K562 (cell line): Measurements from ENCODE around the gene TPM4. TPM values are rescaled to one million over a fixed set of nuclear protein-coding genes. Genes with fewer than 3 reads are reported as not detected.

Experiments used
- BCOR ChIP-seq: fragments of 450-650 bp; IDR thresholded peaks from 2 replicates; pipeline ENCODE4 v1.6.1; 2016
- ETV6 ChIP-seq, 3 experiments: fragments of 150-350 bp in 1 of 3; sonication (generic) in 1 of 3; formaldehyde crosslinking in 1 of 3; IDR thresholded peaks; 2 replicates each; pipeline versions ENCODE4 v1.6.1 to v1.8.0; 2014 to 2022; ENCODE audit warnings: borderline replicate concordance in 2 of 3, low read depth in 2 of 3, antibody characterized with exemption in 1 of 3, low read length in 1 of 3, mild to moderate bottlenecking in 1 of 3, missing genetic modification reagents in 1 of 3
- KAT2B ChIP-seq: IDR thresholded peaks from one replicate; pipeline ENCODE4 v1.6.1; 2012; ENCODE audit warnings: low read depth, mild to moderate bottlenecking, control low read depth, inconsistent platforms, low read length, moderate library complexity
- KLF13 ChIP-seq: fragments of 450-650 bp; IDR thresholded peaks from 2 replicates; pipeline ENCODE4 v1.6.1; 2016; ENCODE audit warnings: missing genetic modification characterization, low read depth, mild to moderate bottlenecking, missing compliant biosample characterization, moderate library complexity, borderline replicate concordance
- PHTF2 ChIP-seq: fragments of 250-450 bp; sonication (Bioruptor Pico); IDR thresholded peaks from 2 replicates; pipeline ENCODE4 v1.5.0; 2021; ENCODE audit warnings: mild to moderate bottlenecking
- SAFB2 ChIP-seq: fragments of 200-400 bp; formaldehyde crosslinking; IDR thresholded peaks from 2 replicates; pipeline ENCODE4 v1.6.1; 2018; ENCODE audit warnings: borderline replicate concordance, low read length, low read depth, moderate library complexity; ENCODE audit not compliant: severe bottlenecking
- SMARCB1 ChIP-seq: IDR thresholded peaks from 2 replicates; pipeline ENCODE4 v1.6.1; 2011; ENCODE audit warnings: improper control_type of control experiment, low read depth; ENCODE audit not compliant: insufficient read length
- STAG1 ChIP-seq: sonication (generic); formaldehyde crosslinking; IDR thresholded peaks from 2 replicates; pipeline ENCODE4 v1.5.0; 2020; ENCODE audit warnings: missing genetic modification reagents, borderline replicate concordance
- polyA plus RNA-seq, 8 experiments: library from polyadenylated mRNA; depleted of rRNA in 4 of 8; stranded (reverse) in 5 of 8; unstranded in 3 of 8; fragments of >200 nt; fragmentation: Nextera tagmentation in 2 of 8; fragmentation: Illumina TruSeq in 1 of 8; extraction: Ambion mirVana in 2 of 8; extraction: Trizol in 1 of 8; gene quantifications; 2 replicates each; pipeline versions ENCODE4 v1.2.1 to v1.2.3, GENCODE V29; 2011 to 2014; ENCODE audit warnings: inconsistent platforms in 1 of 8, missing spikeins in 1 of 8
- total RNA-seq, 7 experiments: library from RNA; depleted of rRNA in 6 of 7; stranded (reverse); fragments of >200 nt in 6 of 7; fragmentation: Illumina TruSeq in 2 of 7; extraction: Trizol in 2 of 7; gene quantifications; 2 replicates each; pipeline versions ENCODE4 v1.2.1 to v1.2.3, GENCODE V29; 2011 to 2021; ENCODE audit warnings: low replicate concordance in 1 of 7
- TF ChIP-seq, protein P1 (sequence below): sonication (generic); formaldehyde crosslinking; IDR thresholded peaks from 2 replicates; pipeline ENCODE4 v1.8.1; 2022; ENCODE audit warnings: missing genetic modification reagents
- TF ChIP-seq, protein P2 (sequence below): fragments of 450-650 bp; conservative IDR thresholded peaks from 2 replicates; pipeline ENCODE4 v1.6.1; 2016; ENCODE audit warnings: missing genetic modification characterization, low read depth, mild to moderate bottlenecking, control low read depth, missing compliant biosample characterization
- TF ChIP-seq, protein P3 (sequence below): fragments of 450-650 bp; IDR thresholded peaks from 2 replicates; pipeline ENCODE4 v1.6.1; 2016; ENCODE audit warnings: missing biosample characterization, missing genetic modification characterization
- TF ChIP-seq, protein P4 (sequence below): fragments of 250-450 bp; sonication (Bioruptor Pico); IDR thresholded peaks from 2 replicates; pipeline ENCODE4 v1.4.0; 2020

Gene TPM4
- total and polyA plus RNA-seq, 9 of the 15 experiments (the other 6 are each of a cell fraction or from before 2014, with no cell fraction given) = 28.1 to 111 (median 77.4) TPM

DNA sequence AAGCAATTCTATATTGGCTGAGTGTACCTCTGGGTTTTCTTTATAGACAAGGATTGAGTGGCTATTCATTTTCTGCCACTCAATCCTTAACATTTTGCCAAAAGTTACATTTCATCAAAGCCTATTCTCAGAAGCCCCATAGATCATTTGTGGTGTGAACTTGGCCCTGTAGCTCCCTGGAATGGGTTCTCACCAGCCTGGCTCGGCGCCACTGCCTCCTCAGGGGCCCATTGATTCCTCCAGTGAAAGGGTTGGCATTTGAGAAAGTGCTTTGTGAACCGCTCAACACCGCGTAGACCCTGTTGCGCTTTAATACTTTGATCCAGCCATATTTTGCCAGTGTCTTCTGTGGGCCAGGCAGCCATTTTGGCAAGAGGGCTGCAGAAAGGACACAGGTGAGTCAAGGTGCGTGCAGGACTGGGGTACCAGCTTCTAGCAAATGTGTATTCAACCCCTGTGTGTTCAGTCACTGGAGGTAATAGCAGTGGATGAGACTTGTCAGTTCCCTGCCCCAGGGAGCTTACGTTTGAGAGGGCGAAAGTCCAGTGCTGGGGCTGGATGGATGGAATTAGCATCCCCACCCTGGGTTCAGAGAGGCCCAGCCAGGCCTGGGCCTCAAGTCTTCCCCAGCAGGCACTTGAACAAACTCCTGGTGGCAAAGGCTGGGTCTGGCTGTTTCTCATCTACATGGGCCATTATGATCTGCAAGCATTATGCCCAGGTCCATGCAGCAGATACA, 39.2 kb downstream of the TPM4 start (continued):
- TF ChIP-seq, protein P1, sequence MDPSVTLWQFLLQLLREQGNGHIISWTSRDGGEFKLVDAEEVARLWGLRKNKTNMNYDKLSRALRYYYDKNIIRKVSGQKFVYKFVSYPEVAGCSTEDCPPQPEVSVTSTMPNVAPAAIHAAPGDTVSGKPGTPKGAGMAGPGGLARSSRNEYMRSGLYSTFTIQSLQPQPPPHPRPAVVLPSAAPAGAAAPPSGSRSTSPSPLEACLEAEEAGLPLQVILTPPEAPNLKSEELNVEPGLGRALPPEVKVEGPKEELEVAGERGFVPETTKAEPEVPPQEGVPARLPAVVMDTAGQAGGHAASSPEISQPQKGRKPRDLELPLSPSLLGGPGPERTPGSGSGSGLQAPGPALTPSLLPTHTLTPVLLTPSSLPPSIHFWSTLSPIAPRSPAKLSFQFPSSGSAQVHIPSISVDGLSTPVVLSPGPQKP (CRISPR knock-in tag) = no peak
- TF ChIP-seq BCOR (no peak), SAFB2 (no peak), KAT2B (no peak), KLF13 (no peak), STAG1 (CRISPR knock-in tag) (no peak), PHTF2 (CRISPR knock-in tag) (no peak), SMARCB1 (no peak), ETV6 (IDR thresholded peaks at IDR 0.05; ENCODE audit: borderline replicate concordance in 1 of 2, low read depth in 2 of 2, low read length in 1 of 2) (no peak), ETV6 (CRISPR knock-in tag; IDR thresholded peaks at IDR 0.05; ENCODE audit: borderline replicate concordance) (no peak)
- TF ChIP-seq, protein P2, sequence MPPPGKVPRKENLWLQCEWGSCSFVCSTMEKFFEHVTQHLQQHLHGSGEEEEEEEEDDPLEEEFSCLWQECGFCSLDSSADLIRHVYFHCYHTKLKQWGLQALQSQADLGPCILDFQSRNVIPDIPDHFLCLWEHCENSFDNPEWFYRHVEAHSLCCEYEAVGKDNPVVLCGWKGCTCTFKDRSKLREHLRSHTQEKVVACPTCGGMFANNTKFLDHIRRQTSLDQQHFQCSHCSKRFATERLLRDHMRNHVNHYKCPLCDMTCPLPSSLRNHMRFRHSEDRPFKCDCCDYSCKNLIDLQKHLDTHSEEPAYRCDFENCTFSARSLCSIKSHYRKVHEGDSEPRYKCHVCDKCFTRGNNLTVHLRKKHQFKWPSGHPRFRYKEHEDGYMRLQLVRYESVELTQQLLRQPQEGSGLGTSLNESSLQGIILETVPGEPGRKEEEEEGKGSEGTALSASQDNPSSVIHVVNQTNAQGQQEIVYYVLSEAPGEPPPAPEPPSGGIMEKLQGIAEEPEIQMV = no peak
- TF ChIP-seq, protein P3, sequence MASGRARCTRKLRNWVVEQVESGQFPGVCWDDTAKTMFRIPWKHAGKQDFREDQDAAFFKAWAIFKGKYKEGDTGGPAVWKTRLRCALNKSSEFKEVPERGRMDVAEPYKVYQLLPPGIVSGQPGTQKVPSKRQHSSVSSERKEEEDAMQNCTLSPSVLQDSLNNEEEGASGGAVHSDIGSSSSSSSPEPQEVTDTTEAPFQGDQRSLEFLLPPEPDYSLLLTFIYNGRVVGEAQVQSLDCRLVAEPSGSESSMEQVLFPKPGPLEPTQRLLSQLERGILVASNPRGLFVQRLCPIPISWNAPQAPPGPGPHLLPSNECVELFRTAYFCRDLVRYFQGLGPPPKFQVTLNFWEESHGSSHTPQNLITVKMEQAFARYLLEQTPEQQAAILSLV (tag) = no peak
- TF ChIP-seq, protein P4, sequence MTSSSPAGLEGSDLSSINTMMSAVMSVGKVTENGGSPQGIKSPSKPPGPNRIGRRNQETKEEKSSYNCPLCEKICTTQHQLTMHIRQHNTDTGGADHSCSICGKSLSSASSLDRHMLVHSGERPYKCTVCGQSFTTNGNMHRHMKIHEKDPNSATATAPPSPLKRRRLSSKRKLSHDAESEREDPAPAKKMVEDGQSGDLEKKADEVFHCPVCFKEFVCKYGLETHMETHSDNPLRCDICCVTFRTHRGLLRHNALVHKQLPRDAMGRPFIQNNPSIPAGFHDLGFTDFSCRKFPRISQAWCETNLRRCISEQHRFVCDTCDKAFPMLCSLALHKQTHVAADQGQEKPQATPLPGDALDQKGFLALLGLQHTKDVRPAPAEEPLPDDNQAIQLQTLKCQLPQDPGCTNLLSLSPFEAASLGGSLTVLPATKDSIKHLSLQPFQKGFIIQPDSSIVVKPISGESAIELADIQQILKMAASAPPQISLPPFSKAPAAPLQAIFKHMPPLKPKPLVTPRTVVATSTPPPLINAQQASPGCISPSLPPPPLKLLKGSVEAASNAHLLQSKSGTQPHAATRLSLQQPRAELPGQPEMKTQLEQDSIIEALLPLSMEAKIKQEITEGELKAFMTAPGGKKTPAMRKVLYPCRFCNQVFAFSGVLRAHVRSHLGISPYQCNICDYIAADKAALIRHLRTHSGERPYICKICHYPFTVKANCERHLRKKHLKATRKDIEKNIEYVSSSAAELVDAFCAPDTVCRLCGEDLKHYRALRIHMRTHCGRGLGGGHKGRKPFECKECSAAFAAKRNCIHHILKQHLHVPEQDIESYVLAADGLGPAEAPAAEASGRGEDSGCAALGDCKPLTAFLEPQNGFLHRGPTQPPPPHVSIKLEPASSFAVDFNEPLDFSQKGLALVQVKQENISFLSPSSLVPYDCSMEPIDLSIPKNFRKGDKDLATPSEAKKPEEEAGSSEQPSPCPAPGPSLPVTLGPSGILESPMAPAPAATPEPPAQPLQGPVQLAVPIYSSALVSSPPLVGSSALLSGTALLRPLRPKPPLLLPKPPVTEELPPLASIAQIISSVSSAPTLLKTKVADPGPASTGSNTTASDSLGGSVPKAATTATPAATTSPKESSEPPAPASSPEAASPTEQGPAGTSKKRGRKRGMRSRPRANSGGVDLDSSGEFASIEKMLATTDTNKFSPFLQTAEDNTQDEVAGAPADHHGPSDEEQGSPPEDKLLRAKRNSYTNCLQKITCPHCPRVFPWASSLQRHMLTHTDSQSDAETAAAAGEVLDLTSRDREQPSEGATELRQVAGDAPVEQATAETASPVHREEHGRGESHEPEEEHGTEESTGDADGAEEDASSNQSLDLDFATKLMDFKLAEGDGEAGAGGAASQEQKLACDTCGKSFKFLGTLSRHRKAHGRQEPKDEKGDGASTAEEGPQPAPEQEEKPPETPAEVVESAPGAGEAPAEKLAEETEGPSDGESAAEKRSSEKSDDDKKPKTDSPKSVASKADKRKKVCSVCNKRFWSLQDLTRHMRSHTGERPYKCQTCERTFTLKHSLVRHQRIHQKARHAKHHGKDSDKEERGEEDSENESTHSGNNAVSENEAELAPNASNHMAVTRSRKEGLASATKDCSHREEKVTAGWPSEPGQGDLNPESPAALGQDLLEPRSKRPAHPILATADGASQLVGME (CRISPR knock-in tag) = no peak
